GM21423 (cell line): ENCODE measurements around the gene ARHGAP26.
"Not testable (repeated sequence)": the region's sequence is repeated elsewhere in the genome, so short reads cannot be mapped to it uniquely, and the experiment has no call there.

Experiments used
- ATAC-seq: cut with Tn5 transposase; IDR thresholded peaks from one replicate; pipeline ENCODE4 v1.9.1; 2021; ENCODE audit warnings: mild to moderate bottlenecking, moderate library complexity; ENCODE audit not compliant: unreplicated experiment

ARHGAP26 gene

GRCh38 chr5:143101121-143101520 lies 330.9 kb downstream of the ARHGAP26 start:
- peak; percentile 87 for ATAC-seq

- no peak for ATAC-seq
These were observed 331.7 kb downstream of the ARHGAP26 start for GRCh38 chr5:143101725-143102386.

GRCh38 chr5:143102411-143102810 lies 332.2 kb downstream of the ARHGAP26 start:
- ATAC-seq = no peak

- no peak for ATAC-seq
These were observed 335.2 kb downstream of the ARHGAP26 start for GRCh38 chr5:143105216-143105905.

GRCh38 chr5:143106174-143106573 lies 336.0 kb downstream of the ARHGAP26 start:
- no peak for ATAC-seq

- ATAC-seq = no peak
These were observed 338.4 kb downstream of the ARHGAP26 start for GRCh38 chr5:143108498-143109128.

GRCh38 chr5:143110591-143110990 lies 340.4 kb downstream of the ARHGAP26 start:
- no peak for ATAC-seq

GRCh38 chr5:143111799-143112198 lies 341.6 kb downstream of the ARHGAP26 start:
- ATAC-seq = no peak

GRCh38 chr5:143113461-143113860 lies 343.3 kb downstream of the ARHGAP26 start:
- ATAC-seq = no peak

- ATAC-seq = peak; percentile 33
These were observed 344.3 kb downstream of the ARHGAP26 start for GRCh38 chr5:143114481-143114880.

GRCh38 chr5:143115381-143115780 lies 345.2 kb downstream of the ARHGAP26 start:
- no peak for ATAC-seq

- ATAC-seq = no peak
These were observed 346.6 kb downstream of the ARHGAP26 start for GRCh38 chr5:143116814-143117213.

- no peak for ATAC-seq
These were observed 347.6 kb downstream of the ARHGAP26 start for GRCh38 chr5:143117821-143118220.

- no peak for ATAC-seq
These were observed 348.0 kb downstream of the ARHGAP26 start for GRCh38 chr5:143118222-143118621.

- ATAC-seq = not testable (repeated sequence)
These were observed 348.6 kb downstream of the ARHGAP26 start for GRCh38 chr5:143118818-143119217.

- ATAC-seq = peak; percentile 52
These were observed 349.2 kb downstream of the ARHGAP26 start for GRCh38 chr5:143119291-143119769.

- no peak for ATAC-seq
These were observed 349.7 kb downstream of the ARHGAP26 start for GRCh38 chr5:143119881-143120341.

- no peak for ATAC-seq
These were observed 350.4 kb downstream of the ARHGAP26 start for GRCh38 chr5:143120460-143121134.

GRCh38 chr5:143121135-143121475 lies 350.9 kb downstream of the ARHGAP26 start:
- ATAC-seq = no peak

- no peak for ATAC-seq
These were observed 354.4 kb downstream of the ARHGAP26 start for GRCh38 chr5:143124593-143124992.
